NCI-H345 treated with DMSO at 0.1 percent for 48 hours (cell line): ENCODE data around the gene UBXN4.
A peak's percentile ranks its signal among the peaks of the same experiment; 100 is the strongest.
"Not testable (repeated sequence)": the region's sequence is repeated elsewhere in the genome, so short reads cannot be mapped to it uniquely, and the experiment has no call there.

Experiments
- DNase-seq: peaks from one replicate; lab custom pipeline; 2025; ENCODE audit not compliant: unreplicated experiment; lab: John Stamatoyannopoulos, UW

UBXN4 gene

DNA sequence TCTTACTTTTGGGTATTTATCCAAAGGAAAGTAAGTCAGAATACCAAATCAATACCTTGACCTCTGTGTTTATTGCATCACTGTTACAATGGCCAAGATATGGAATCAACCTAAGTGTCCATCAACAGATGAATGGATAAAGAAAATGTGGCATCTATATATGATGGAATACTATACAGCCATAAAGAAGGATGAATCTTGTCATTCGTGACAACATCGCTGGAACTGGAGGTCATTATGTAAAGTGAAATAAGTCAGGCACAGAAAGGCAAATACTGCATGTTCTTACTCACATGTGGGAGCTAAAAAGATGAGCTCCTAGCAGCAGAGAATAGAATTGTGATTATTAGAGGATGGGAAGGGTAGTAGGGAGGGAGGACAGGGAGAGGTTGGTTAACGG is 60.7 kb downstream of the UBXN4 start:
- no peak for DNase-seq

GRCh38 chr2:135803278-135803677 is 61.6 kb downstream of the UBXN4 start:
- DNase-seq, result no peak

DNA sequence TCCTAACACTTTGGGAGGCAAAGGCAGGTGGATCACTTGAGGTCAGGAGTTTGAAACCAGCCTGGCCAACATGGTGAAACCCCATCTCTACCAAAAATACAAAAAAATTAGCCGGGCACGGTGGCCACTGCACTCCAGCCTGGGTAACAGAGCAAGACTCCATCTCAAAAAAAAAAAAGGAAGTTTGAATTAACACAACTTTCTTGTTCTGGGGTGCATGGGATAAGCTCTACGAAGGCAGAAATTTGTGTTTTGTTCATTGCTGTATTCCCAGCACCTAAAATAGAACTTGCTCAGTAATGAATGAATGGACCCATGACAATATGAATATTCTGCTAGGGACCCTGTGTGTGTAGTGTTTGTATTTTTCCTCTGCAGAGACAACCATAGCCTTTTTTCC is 66.2 kb downstream of the UBXN4 start:
- DNase-seq, result not testable (repeated sequence)

- no peak for DNase-seq
Observed at GRCh38 chr2:135812907-135813511, 71.4 kb downstream of the UBXN4 start.

- DNase-seq, result no peak
Observed at GRCh38 chr2:135815269-135815668, 73.6 kb downstream of the UBXN4 start.

DNA sequence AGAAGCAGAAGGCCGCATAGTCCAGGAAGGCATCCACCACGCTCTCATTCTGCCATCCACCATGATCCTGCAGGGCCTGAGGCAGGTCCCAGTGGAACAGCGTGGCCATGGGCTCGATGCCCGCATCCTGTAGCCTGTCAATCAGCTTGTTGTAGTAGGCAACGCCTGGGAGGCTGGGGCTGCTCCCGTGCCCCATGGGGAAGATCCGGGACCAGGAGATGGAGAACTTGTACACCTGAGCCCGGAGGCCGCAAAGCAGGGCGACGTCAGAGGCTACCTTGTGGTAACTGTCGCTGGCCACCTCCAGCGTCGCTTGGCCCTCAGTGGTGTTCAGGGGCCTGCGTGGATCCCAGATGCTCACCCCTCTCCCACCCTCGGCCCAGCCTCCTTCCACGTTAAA is 75.8 kb downstream of the UBXN4 start:
- no peak for DNase-seq

DNA sequence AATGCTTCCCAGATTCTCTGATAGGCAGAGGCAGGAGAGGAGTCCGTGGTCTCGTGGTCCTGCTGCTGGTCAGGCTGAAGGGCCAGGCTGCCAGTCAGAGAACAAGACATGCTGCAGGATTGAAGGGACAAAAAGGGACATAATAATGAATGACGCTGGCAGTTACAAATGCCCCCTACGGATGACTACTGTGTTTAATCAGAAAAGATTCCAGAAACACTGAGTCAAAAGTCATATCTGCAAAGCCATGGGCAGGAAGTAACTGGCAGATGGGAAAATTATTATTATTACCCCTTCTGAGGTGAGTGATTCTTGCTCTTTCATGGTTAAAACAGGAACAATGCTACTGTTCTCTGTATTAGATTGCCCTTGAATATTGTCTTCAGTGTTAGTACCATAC is 76.3 kb downstream of the UBXN4 start:
- no peak for DNase-seq

GRCh38 chr2:135818937-135819610 is 77.4 kb downstream of the UBXN4 start:
- DNase-seq, result no peak

GRCh38 chr2:135820003-135820618 is 78.5 kb downstream of the UBXN4 start:
- DNase-seq, result peak; percentile 51

DNA sequence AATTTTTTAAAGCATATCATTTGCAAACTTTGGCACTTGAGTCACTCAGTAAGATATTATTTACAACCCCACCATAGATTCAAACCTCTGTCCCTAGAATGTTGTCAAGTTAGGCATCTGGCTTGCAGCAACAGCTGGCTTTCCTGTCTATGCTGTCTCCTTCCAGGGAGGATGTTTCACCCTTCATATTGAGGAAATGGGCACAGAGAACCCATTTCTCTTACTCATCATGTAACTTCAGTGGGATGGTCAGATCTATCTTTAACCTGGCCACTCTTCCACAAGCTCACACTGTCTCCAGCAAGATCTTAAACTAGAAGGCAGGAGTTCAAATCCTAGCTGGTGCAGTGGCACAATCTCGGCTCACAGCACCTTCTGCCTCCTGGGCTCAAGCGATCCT is 79.5 kb downstream of the UBXN4 start:
- DNase-seq, result no peak

DNA sequence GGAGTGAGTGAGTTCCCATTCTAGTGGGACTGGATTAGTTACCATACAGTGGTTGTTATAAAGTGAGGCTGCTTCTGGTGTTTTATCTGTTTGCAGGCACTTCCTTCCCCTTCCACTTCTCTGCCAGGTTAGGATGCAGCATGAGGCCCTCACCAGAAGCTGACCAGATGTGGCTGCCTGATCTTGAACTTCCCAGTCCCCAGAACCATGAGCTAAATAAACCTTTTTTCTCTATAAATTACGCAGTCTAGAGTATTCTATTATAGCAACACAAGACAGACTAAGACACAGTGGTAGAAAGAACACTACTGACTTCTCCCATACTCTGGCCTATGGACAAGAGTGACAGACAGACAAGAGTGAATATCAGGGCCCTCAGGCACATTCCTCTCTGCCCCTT is 81.2 kb downstream of the UBXN4 start:
- no peak for DNase-seq

DNA sequence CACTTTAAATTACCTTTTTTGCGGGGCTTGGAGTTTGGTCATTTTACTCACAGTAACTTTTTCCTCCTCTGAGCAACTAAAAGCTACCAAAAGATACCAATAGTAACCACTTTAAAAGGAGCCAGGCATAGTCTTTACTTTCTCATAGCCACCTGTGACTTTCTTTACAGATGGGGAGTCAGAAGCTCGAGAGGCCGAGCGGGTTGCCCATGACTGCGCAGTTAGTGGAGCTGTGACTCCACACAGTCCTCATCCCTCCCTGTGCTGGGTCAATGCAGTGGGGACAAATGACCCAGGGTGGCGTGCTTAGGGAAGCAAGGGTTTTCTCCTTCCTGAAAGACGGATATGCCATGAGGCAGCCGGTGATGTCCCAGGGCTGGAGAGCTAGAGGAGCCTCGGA is 83.5 kb downstream of the UBXN4 start:
- DNase-seq, result no peak

DNA sequence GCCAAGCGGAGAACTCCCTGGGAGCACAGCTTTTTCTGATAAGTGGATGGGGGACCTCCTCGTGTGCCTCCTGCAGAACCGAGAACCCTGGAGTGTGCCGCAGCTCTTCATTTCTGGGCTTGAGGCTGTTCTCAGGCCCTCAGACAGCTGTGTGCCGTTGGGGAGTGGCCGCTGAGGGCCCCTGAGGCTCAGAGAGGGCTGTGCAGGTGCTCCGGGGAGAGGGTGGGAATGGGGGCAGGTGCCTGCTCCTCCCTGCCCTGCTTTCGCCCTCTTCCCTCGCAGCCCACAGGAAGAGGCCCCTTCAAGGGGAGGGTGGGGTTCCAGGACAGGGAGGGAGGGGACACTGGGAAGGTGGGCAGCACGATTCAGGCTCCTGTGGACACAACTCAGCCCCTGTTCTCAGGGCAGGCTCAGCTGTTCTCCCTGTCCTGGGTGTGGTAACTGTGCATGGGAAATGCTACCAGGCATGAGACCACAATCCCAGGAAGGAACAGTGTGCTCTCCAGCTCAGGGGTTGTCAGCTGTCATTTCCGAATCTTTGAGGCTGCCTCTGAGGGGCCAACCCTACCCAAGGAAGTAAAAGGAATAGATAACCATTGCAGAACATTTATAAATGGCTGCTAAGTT is 84.0 kb downstream of the UBXN4 start:
- peak; percentile 63 for DNase-seq

DNA sequence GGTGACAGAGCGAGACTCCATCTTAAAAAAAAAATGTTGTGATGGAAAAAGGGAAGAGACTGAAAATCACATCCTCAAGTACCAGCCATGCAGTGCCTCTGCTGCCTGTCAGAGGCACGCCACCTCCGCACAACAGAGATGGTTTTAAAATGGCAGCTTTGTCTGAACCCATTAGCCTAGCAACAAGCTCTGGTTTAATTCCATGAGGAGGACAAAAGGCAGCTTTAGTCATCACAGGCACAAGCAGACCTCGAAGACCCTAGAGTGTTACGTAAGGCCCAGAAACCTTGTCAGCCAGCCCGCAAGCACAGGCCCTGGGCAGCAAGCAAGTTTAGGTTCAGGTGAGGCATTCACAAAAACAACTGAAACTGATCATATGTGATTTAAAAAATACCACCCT is 84.9 kb downstream of the UBXN4 start:
- DNase-seq, result no peak

DNA sequence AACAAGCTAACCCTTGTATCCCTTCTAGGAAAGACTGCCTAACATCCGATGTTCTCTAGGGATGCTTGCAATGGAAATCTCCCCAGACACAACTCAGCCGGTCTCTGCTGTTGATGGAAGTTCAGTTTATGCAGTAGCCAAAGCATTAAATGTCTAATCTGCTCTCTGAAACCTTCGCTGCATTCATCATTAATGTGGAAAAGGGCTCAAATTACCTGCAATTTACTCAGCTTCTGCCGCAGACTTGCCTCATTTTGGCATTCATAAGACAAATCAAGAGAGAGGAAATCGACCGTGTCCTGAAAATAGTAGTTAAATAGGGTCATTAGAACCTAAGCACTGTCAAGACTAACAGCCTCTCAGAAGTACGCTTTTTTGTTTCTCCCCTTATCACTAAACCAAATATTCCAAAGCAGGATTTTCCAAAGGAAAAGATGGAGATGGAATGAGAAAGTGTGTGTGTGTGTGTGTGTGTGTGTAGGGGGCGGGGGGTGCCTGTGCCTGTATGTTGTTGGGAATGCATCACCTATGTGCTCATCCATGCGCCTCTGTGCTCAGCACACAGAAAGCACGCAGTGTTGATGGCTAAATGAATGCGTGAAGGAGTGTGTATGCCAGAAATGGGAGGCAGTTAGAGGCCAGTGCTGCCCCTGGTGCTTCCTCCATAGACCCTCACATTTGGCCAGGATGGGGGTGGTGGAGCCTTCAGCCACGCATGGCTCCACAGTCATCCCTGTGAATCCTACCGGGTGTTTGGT is 87.9 kb downstream of the UBXN4 start:
- peak; percentile 51 for DNase-seq

- no peak for DNase-seq
Observed at GRCh38 chr2:135831180-135831812, 89.6 kb downstream of the UBXN4 start.

DNA sequence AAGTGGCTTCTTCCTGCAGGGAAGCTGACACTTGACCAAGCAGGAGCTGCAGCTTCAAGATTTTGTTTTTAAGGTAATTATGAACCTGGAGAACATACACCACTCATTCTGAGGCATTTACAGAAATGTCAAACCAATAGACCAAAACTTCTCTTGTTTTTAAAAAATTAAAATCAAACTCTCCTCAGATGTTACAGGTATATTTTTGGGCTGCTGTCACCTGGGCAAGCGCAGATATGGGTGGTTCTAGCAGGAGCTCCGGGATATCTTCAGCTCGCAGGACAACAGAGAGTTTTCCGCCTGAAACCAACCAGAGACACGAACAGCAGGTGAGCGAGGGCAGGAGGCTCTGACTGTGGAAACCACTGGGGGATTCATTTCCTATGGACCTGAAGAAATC is 91.2 kb downstream of the UBXN4 start:
- no peak for DNase-seq
